ENCODE results near the gene SPOCK1.

DNA sequence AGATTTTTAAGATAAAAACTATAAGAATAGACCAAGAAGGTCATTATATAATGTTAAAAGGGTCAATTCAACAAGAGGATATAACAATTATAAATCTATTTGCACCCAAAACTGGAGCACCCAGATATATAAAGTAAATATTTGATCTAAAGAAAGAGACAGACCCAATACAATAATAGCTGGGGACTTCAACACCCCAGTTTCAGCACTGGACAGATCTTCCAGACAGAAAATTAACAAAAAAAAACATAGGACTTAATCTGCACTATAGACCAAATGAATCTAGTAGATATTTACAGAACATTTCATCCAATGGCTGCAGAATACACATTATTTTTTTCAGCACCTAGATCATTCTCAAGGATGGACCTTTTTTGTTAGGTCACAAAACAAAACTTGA lies 331.9 kb downstream of the SPOCK1 start:
- TF ChIP-seq ZMYM3 (CRISPR knock-in tag; IDR thresholded peaks at IDR 0.05) (no peak), JUNB (CRISPR knock-in tag; IDR thresholded peaks at IDR 0.05; ENCODE audit: borderline replicate concordance) (no peak), CENPT (CRISPR knock-in tag; IDR thresholded peaks at IDR 0.05; ENCODE audit: low read depth) (no peak)
